Measurements from ENCODE around the gene USP51.

DNA sequence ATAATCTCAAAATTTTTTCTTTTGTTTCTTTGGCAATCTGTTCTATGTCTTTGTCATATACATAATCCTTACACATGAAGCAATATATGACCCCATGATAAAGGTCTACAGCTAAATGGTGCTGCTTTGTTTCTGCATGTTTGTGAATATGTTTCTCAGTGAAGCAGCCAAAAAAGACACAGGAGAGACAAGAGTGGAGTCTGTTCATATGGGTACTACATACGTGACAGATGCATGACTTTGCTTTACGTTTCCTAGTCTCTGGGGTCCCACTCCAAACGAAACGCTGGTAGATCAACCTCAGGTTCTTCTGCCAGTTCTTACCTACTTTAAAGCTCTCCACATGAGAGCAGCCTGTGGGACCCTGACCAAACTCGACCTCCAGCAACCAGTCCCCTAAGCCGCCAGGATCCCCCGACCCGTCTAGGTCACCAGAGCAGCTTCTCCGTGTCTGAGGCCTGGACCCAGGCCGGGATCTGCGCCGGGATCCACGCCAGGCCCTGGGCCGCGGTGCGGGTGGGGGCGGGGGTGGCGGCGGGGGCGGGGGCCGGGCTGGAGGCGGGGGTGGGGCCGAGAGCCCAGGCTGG is 1.5 kb downstream of the USP51 start:
- TF ChIP-seq, protein P1, sequence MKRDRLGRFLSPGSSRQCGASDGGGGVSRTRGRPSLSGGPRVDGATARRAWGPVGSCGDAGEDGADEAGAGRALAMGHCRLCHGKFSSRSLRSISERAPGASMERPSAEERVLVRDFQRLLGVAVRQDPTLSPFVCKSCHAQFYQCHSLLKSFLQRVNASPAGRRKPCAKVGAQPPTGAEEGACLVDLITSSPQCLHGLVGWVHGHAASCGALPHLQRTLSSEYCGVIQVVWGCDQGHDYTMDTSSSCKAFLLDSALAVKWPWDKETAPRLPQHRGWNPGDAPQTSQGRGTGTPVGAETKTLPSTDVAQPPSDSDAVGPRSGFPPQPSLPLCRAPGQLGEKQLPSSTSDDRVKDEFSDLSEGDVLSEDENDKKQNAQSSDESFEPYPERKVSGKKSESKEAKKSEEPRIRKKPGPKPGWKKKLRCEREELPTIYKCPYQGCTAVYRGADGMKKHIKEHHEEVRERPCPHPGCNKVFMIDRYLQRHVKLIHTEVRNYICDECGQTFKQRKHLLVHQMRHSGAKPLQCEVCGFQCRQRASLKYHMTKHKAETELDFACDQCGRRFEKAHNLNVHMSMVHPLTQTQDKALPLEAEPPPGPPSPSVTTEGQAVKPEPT (CRISPR knock-in tag; IDR thresholded peaks at IDR 0.05; ENCODE audit: low read depth): no peak
- TF ChIP-seq, protein P2, sequence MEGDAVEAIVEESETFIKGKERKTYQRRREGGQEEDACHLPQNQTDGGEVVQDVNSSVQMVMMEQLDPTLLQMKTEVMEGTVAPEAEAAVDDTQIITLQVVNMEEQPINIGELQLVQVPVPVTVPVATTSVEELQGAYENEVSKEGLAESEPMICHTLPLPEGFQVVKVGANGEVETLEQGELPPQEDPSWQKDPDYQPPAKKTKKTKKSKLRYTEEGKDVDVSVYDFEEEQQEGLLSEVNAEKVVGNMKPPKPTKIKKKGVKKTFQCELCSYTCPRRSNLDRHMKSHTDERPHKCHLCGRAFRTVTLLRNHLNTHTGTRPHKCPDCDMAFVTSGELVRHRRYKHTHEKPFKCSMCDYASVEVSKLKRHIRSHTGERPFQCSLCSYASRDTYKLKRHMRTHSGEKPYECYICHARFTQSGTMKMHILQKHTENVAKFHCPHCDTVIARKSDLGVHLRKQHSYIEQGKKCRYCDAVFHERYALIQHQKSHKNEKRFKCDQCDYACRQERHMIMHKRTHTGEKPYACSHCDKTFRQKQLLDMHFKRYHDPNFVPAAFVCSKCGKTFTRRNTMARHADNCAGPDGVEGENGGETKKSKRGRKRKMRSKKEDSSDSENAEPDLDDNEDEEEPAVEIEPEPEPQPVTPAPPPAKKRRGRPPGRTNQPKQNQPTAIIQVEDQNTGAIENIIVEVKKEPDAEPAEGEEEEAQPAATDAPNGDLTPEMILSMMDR (CRISPR knock-in tag; IDR thresholded peaks at IDR 0.05): no peak
- TF ChIP-seq SMAD9 (CRISPR knock-in tag; IDR thresholded peaks at IDR 0.05): no peak
- TF ChIP-seq, protein P3, sequence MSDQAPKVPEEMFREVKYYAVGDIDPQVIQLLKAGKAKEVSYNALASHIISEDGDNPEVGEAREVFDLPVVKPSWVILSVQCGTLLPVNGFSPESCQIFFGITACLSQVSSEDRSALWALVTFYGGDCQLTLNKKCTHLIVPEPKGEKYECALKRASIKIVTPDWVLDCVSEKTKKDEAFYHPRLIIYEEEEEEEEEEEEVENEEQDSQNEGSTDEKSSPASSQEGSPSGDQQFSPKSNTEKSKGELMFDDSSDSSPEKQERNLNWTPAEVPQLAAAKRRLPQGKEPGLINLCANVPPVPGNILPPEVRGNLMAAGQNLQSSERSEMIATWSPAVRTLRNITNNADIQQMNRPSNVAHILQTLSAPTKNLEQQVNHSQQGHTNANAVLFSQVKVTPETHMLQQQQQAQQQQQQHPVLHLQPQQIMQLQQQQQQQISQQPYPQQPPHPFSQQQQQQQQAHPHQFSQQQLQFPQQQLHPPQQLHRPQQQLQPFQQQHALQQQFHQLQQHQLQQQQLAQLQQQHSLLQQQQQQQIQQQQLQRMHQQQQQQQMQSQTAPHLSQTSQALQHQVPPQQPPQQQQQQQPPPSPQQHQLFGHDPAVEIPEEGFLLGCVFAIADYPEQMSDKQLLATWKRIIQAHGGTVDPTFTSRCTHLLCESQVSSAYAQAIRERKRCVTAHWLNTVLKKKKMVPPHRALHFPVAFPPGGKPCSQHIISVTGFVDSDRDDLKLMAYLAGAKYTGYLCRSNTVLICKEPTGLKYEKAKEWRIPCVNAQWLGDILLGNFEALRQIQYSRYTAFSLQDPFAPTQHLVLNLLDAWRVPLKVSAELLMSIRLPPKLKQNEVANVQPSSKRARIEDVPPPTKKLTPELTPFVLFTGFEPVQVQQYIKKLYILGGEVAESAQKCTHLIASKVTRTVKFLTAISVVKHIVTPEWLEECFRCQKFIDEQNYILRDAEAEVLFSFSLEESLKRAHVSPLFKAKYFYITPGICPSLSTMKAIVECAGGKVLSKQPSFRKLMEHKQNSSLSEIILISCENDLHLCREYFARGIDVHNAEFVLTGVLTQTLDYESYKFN (CRISPR knock-in tag; conservative IDR thresholded peaks at IDR 0.05): no peak
- no peak for TF ChIP-seq SIN3A (IDR thresholded peaks at IDR 0.05; ENCODE audit: borderline replicate concordance, low read depth, low read length)
- no peak for TF ChIP-seq ZSCAN22 (CRISPR knock-in tag; IDR thresholded peaks at IDR 0.05)
- TF ChIP-seq ZKSCAN8 (CRISPR knock-in tag; IDR thresholded peaks at IDR 0.05; ENCODE audit: borderline replicate concordance): no peak
- TF ChIP-seq TMF1 (CRISPR knock-in tag; IDR thresholded peaks at IDR 0.05; ENCODE audit: low read depth): no peak
- TF ChIP-seq ZNF879 (CRISPR knock-in tag; IDR thresholded peaks at IDR 0.05): no peak
- TF ChIP-seq EP300 (IDR thresholded peaks at IDR 0.05; ENCODE audit: low read depth in 2 of 2, low read length in 2 of 2): no peak
- no peak for TF ChIP-seq EP300 (CRISPR knock-in tag; IDR thresholded peaks at IDR 0.05; ENCODE audit: borderline replicate concordance)
- TF ChIP-seq ZNF17 (CRISPR knock-in tag; IDR thresholded peaks at IDR 0.05): no peak
- TF ChIP-seq YY1 (IDR thresholded peaks at IDR 0.05; ENCODE audit: insufficient read depth, insufficient replicate concordance, low read depth, low read length): no peak
- TF ChIP-seq ZNF234 (CRISPR knock-in tag; conservative IDR thresholded peaks at IDR 0.05): no peak
- no peak for TF ChIP-seq ZNF567 (CRISPR knock-in tag; IDR thresholded peaks at IDR 0.05; ENCODE audit: borderline replicate concordance)

All from HepG2 (cell line).